ENCODE data around the gene UCK1.

UCK1 gene

DNA sequence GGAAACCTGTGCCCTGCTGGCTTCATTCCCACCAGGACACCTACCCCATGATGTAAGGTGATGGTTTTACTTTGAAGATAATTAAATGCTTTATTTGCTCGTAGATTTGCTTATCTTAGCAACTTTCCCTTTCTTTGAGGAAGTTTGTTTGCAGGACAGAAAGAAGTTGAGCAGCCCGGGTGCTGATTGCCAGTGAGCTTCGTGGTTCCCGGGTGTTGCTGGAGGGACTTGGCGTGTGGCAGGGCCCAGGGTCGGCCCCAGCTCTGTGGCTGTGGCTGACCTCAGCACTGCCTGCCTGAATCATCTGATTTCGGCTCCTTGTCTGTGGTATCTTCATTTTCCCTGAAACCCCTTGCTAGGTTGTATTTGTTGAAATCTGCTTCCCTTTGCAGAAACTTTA lies 19.6 kb downstream of the UCK1 start:
- DNase-seq (ENCODE audit: low read depth, low spot score) = no peak
- H3K36me3 ChIP-seq (ENCODE audit: insufficient read depth, insufficient read length, low read length) = peaks cover 88% of the 10 kb centered on the region

DNA sequence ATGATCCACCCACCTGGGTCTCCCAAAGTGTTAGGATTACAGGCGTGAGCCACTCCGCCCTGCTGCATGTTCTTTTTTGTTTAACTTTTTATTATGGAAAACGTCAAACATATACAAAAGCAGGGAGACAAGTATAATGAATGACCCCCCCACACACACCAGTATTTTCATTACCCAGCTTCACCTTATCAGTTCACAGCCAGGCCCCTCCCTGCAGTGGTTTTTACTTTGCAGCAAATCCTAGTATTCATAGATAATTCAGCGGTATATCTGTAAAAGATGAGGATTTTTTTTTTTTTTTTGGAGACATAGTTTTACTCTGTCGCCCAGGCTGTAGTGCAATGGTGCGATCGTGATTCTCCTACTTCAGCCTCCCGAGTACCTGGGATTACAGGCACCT lies 26.1 kb downstream of the UCK1 start:
- TF ChIP-seq SUZ12 (IDR thresholded peaks at IDR 0.05; ENCODE audit: extremely low read depth, insufficient read depth, insufficient read length) (no peak), YY1 (IDR thresholded peaks at IDR 0.05; ENCODE audit: insufficient read depth, insufficient read length) (no peak), ZNF274 (IDR thresholded peaks at IDR 0.05; ENCODE audit: low read depth, low read length) (no peak)
- Histone ChIP-seq H3K9me3 (ENCODE audit: insufficient read depth, low read length) (no peaks in the 10 kb centered on the region), H3K36me3 (ENCODE audit: insufficient read depth, insufficient read length, low read length) (peaks cover 43% of the 10 kb centered on the region), H3K4me1 (ENCODE audit: insufficient read depth, insufficient read length) (peaks cover 4% of the 10 kb centered on the region), H3K4me3 (ENCODE audit: insufficient read length, low read depth) (no peak overlapping the region), H3K27me3 (ENCODE audit: insufficient read depth, insufficient read length) (peaks cover 6% of the 10 kb centered on the region), H3K9ac (ENCODE audit: insufficient read length, low read depth) (no peak overlapping the region)
- DNase-seq (ENCODE audit: low read depth, low spot score) = no peak

More for the DNA sequence above, 19.6 kb downstream of the UCK1 start:
- Histone ChIP-seq H3K9me3 (ENCODE audit: insufficient read depth, low read length) (peaks cover 8% of the 10 kb centered on the region; the same call in 1 of the 2 replicates), H3K4me1 (ENCODE audit: insufficient read depth, insufficient read length) (no peaks in the 10 kb centered on the region), H3K27me3 (ENCODE audit: insufficient read depth, insufficient read length) (no peaks in the 10 kb centered on the region), H3K4me3 (ENCODE audit: insufficient read length, low read depth) (no peak overlapping the region), H3K9ac (ENCODE audit: insufficient read length, low read depth) (no peak overlapping the region)
- TF ChIP-seq ZNF274 (IDR thresholded peaks at IDR 0.05; ENCODE audit: low read depth, low read length) = no peak
- no peak for TF ChIP-seq SUZ12 (IDR thresholded peaks at IDR 0.05; ENCODE audit: extremely low read depth, insufficient read depth, insufficient read length)
- no peak for TF ChIP-seq YY1 (IDR thresholded peaks at IDR 0.05; ENCODE audit: insufficient read depth, insufficient read length)

DNA sequence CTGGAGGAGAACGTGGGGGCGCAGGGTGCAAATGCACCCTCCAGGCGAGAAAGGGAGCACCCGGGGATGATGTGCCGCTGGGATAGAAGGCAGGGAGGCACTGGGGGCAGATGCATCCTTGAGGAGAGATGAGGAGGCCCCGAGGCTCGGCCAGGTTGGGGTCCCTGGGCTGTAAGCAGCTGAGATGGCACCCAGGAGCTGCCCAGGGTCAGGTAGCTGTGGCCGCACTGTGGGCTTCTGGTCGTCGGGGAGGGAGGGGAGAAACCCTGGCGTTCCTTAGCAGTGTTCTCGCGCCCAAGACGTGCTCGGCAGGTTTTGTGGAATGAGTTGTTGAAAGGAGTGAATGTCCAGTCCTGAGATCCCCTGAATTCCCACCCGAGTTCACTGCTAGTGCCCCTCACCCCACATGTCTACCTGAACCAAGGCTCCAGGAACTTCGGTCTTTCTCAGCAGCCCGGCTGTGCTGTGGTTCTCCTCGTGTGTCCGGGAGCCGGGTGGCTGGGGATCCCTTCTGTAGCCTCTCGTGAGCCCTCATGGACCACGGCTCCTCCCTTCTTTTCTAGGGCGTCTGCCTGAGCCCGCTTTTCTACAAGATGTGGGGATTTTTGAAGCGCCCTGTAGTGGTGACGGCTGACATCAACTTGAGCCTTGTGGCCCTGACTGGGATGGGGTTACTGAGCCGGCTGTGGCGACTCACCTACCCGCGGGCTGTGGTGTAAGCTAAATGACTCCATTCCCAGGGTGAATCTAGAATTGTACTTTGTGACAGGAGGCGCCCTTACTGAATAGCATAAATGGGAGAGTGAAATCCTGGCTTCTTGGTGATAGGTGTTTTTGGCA lies 27.2 kb downstream of the UCK1 start:
- H3K4me3 ChIP-seq (ENCODE audit: insufficient read length, low read depth) = peak overlapping the region; percentile 85
- H3K4me1 ChIP-seq (ENCODE audit: insufficient read depth, insufficient read length) = peaks cover 9% of the 10 kb centered on the region
- no peaks in the 10 kb centered on the region for H3K9me3 ChIP-seq (ENCODE audit: insufficient read depth, low read length)
- H3K27me3 ChIP-seq (ENCODE audit: insufficient read depth, insufficient read length) = peaks cover 6% of the 10 kb centered on the region
- peaks cover 43% of the 10 kb centered on the region for H3K36me3 ChIP-seq (ENCODE audit: insufficient read depth, insufficient read length, low read length)
- TF ChIP-seq ZNF274 (IDR thresholded peaks at IDR 0.05; ENCODE audit: low read depth, low read length) (no peak), SUZ12 (IDR thresholded peaks at IDR 0.05; ENCODE audit: extremely low read depth, insufficient read depth, insufficient read length) (no peak), YY1 (IDR thresholded peaks at IDR 0.05; ENCODE audit: insufficient read depth, insufficient read length) (no peak)
- DNase-seq (ENCODE audit: low read depth, low spot score) = no peak
- peak overlapping the region; percentile 92 for H3K9ac ChIP-seq (ENCODE audit: insufficient read length, low read depth)

DNA sequence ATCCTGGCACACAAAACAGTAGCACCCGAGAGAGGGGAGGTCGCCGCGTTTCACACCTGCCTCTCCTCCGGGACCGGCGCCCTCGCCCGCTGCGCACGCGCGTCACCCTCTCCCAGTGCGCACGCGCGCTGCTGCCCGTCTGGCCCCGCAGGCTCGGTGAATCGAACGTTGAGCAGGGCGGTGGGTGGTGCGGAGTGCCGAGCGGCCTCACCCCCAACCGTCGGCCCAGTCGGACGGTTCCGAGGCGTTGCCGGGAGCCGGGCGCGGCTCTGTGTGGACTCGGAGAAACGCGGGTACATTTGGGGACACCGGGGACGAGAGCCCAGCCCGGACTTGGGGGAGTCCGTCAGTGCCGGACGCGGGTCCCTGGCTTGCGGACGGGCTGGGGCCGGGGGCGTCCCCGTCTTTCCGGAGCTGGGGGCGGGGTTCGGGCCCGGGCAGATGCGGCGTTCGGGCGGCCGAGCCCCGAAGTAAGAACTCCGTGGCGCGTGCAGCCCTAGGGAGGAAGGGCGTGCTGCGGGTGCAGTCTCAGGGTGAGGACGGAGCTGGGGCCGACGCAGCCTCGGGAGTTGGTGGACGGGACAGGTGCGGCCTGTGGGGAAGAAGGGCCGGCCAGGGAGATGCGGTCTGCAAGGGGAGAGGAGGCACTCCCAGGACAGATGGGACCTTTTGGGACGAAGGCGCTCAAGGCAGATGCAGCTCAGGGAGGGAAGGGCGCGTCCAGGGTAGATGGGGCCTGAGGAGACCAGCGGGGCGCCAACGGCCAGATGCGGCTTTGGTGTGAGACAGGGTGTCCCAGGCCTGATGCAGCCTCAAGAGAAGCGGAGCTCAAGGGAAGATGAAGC lies 28.1 kb downstream of the UCK1 start, which contains the start of gene POMT1:
Gene POMT1 (plus strand): TSS at position 138 of the 845 bp plus-strand sequence. CDS start 1,301 bp downstream, outside the sequence.
- Histone ChIP-seq H3K4me3 (ENCODE audit: insufficient read length, low read depth) (peak within 1 kb of the TSS; percentile 85), H3K9ac (ENCODE audit: insufficient read length, low read depth) (peak within 1 kb of the TSS; percentile 92), H3K4me1 (ENCODE audit: insufficient read depth, insufficient read length) (peaks cover 9% of the 10 kb centered on the region), H3K36me3 (ENCODE audit: insufficient read depth, insufficient read length, low read length) (peaks cover 47% of the 10 kb centered on the region), H3K27me3 (ENCODE audit: insufficient read depth, insufficient read length) (peaks cover 6% of the 10 kb centered on the region), H3K9me3 (ENCODE audit: insufficient read depth, low read length) (no peaks in the 10 kb centered on the region)
- TF ChIP-seq ZNF274 (IDR thresholded peaks at IDR 0.05; ENCODE audit: low read depth, low read length) (no peak), YY1 (IDR thresholded peaks at IDR 0.05; ENCODE audit: insufficient read depth, insufficient read length) (no peak), SUZ12 (IDR thresholded peaks at IDR 0.05; ENCODE audit: extremely low read depth, insufficient read depth, insufficient read length) (no peak)
- DNase-seq (ENCODE audit: low read depth, low spot score) = peak; percentile 79

DNA sequence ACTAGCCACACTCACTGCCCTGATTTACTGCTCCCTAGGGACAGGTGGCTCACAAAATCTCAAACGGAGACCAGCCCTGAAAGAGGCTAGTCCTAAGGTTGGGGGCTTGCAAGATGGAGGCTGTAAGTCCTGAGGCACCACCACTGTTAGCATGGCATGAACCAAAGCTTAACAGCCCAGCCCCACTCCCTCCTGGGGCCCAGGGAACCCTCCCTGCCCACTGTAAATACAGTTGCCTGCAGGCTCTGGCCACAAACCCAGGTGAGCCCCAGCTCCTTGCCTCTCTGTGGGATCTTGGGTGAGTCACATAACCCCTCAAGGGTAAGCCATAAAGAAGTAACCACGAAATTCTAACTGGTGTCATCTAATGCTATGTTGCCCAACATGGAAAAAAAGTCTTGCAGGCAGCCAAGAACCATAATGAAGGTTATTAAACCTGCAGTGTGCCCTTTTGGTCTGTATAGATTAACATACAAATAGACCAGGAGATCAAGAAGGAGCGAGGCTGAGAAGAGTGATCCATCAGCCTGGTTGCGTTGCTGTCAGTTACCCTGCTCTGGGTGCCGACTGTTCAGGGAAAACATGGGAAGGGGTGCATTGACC lies 30.0 kb downstream of the UCK1 start:
- Histone ChIP-seq H3K4me3 (ENCODE audit: insufficient read length, low read depth) (no peak overlapping the region), H3K36me3 (ENCODE audit: insufficient read depth, insufficient read length, low read length) (peaks cover 50% of the 10 kb centered on the region), H3K9ac (ENCODE audit: insufficient read length, low read depth) (no peak overlapping the region), H3K27me3 (ENCODE audit: insufficient read depth, insufficient read length) (peaks cover 6% of the 10 kb centered on the region), H3K9me3 (ENCODE audit: insufficient read depth, low read length) (no peaks in the 10 kb centered on the region), H3K4me1 (ENCODE audit: insufficient read depth, insufficient read length) (peaks cover 12% of the 10 kb centered on the region)
- TF ChIP-seq ZNF274 (IDR thresholded peaks at IDR 0.05; ENCODE audit: low read depth, low read length) (no peak), YY1 (IDR thresholded peaks at IDR 0.05; ENCODE audit: insufficient read depth, insufficient read length) (no peak), SUZ12 (IDR thresholded peaks at IDR 0.05; ENCODE audit: extremely low read depth, insufficient read depth, insufficient read length) (no peak)
- DNase-seq (ENCODE audit: low read depth, low spot score) = no peak

DNA sequence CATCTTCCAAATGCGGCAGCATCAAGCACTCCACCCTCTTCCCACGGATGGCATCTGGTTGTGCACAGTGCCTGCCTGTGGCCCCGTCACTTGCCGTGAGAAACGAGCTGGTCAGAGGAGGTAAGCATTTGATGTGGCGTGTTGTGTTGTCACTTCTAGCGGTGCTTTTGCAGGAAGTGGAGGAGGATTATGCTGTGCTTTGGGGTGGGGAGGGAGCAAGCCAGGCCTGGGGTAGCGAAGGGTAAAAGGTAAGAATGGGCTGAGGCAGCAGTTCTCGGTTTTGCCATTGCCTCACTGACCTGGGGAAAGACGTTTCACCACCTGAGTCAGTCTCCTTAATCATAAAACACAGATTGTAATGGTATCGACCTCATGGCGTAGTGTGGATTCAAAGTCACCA lies 30.7 kb downstream of the UCK1 start:
- TF ChIP-seq ZNF274 (IDR thresholded peaks at IDR 0.05; ENCODE audit: low read depth, low read length) (no peak), SUZ12 (IDR thresholded peaks at IDR 0.05; ENCODE audit: extremely low read depth, insufficient read depth, insufficient read length) (no peak), YY1 (IDR thresholded peaks at IDR 0.05; ENCODE audit: insufficient read depth, insufficient read length) (no peak)
- no peak overlapping the region for H3K9ac ChIP-seq (ENCODE audit: insufficient read length, low read depth)

More for the DNA sequence above, 30.7 kb downstream of the UCK1 start:
- H3K36me3 ChIP-seq (ENCODE audit: insufficient read depth, insufficient read length, low read length) = peaks cover 56% of the 10 kb centered on the region
- no peak for DNase-seq (ENCODE audit: low read depth, low spot score)
- H3K4me3 ChIP-seq (ENCODE audit: insufficient read length, low read depth) = no peak overlapping the region
- H3K9me3 ChIP-seq (ENCODE audit: insufficient read depth, low read length) = no peaks in the 10 kb centered on the region
- H3K27me3 ChIP-seq (ENCODE audit: insufficient read depth, insufficient read length) = peaks cover 6% of the 10 kb centered on the region
- H3K4me1 ChIP-seq (ENCODE audit: insufficient read depth, insufficient read length) = peaks cover 12% of the 10 kb centered on the region

All from NT2/D1 (cell line).